ENCODE measurements around the gene MED8.
"Not testable (repeated sequence)": the region's sequence is repeated elsewhere in the genome, so short reads cannot be mapped to it uniquely, and the experiment has no call there.

MED8 gene

GRCh38 chr1:43402089-43402865 is 12.7 kb upstream of the MED8 start:
- ChIA-PET CTCF (no interaction called here), POLR2A (no interaction called here)
- DNase-seq (ENCODE audit: extremely low spot score), result no peak
- TF ChIP-seq, protein P1, sequence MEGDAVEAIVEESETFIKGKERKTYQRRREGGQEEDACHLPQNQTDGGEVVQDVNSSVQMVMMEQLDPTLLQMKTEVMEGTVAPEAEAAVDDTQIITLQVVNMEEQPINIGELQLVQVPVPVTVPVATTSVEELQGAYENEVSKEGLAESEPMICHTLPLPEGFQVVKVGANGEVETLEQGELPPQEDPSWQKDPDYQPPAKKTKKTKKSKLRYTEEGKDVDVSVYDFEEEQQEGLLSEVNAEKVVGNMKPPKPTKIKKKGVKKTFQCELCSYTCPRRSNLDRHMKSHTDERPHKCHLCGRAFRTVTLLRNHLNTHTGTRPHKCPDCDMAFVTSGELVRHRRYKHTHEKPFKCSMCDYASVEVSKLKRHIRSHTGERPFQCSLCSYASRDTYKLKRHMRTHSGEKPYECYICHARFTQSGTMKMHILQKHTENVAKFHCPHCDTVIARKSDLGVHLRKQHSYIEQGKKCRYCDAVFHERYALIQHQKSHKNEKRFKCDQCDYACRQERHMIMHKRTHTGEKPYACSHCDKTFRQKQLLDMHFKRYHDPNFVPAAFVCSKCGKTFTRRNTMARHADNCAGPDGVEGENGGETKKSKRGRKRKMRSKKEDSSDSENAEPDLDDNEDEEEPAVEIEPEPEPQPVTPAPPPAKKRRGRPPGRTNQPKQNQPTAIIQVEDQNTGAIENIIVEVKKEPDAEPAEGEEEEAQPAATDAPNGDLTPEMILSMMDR (IDR thresholded peaks at IDR 0.05; ENCODE audit: control extremely low read depth, extremely low read depth, low read depth, missing control alignments), result no peak

DNA sequence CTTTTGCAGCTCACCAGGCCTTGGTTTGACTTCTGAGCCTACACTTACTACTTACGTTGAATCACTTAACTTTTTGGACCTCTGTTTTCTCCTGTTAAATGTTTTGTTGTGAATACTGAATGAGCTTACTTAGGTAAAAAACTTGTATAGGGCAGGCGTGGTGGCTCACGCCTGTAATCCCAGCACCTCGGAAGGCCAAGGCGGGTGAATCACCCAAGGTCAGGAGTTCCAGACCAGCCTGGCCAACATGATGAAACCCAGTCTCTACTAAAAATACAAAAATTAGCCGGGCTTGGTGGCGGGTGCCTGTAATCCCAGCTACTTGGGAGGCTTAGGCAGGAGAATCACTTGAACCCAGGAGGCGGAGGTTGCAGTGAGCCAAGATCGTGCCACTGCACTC is 10.8 kb upstream of the MED8 start:
- CTCF ChIA-PET, result interaction anchor here (1.1 to 2.4 kb wide), 2 partner anchors 170 to 174 kb away, joined by 3 to 6 read pairs; no protein-coding TSS in a partner anchor
- POLR2A ChIA-PET; DNase-seq (ENCODE audit: extremely low spot score): not testable (repeated sequence)

DNA sequence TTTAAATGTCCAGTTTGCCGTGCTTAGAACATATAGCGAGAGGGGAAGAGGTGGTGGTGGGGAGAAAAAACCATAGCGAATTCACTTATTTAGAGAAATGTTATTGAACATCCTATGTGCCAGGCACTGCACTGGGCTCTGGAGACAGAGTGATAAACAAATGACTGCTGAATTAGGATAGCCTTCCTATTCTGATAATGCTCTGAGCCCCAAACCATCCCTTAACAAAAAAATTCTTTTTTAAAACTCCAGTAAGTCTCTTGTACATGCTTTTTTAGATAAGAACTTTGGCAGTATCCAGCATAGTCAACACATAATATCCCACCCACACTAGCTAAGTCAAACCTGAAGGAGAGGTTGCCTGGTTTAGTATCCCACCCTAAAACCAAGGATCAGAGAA is 8.6 kb upstream of the MED8 start:
- no peak for DNase-seq (ENCODE audit: extremely low spot score)
- CTCF ChIA-PET, result interaction anchor here (1.2 kb wide), 1 partner anchor 69 kb away, joined by 3 read pairs; no protein-coding TSS in a partner anchor
- POLR2A ChIA-PET, result no interaction called here
- TF ChIP-seq, protein P1 (IDR thresholded peaks at IDR 0.05; ENCODE audit: control extremely low read depth, extremely low read depth, low read depth, missing control alignments), result no peak

- DNase-seq (ENCODE audit: extremely low spot score), result no peak
- ChIA-PET CTCF (no interaction called here), POLR2A (no interaction called here)
- TF ChIP-seq, protein P1 (IDR thresholded peaks at IDR 0.05; ENCODE audit: control extremely low read depth, extremely low read depth, low read depth, missing control alignments), result no peak
These were observed 6.5 kb upstream of the MED8 start for GRCh38 chr1:43396059-43396458.

- ChIA-PET CTCF (interaction anchor here (1.1 to 1.5 kb wide), 3 partner anchors 9 to 169 kb away, joined by 3 read pairs; no protein-coding TSS in a partner anchor), POLR2A (no interaction called here)
These were observed 5.9 kb upstream of the MED8 start for GRCh38 chr1:43395523-43395922.

DNA sequence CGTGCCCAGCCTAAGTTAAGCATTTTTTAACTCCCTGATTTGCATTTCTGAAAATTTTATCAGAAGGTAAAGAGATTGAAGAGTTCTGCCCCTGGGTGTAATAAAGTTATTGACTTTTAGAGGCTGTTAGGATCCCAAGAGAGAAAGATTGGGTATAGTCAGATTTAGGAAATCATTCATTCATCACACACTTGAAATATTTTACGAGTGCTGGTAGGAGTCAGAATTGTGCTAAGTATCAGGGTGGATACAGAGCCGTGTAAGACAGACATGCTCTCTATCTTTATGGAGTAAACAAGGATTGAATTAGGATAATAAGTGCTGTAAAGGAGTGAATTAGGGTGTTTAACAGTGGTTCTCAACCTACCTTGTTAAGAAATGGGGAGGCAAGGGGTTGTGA is 3.1 kb upstream of the MED8 start:
- POLR2A ChIA-PET, result no interaction called here
- DNase-seq (ENCODE audit: extremely low spot score), result no peak
- CTCF ChIA-PET, result interaction anchor here (1.4 kb wide), 1 partner anchor 166 kb away, joined by 5 read pairs; no protein-coding TSS in a partner anchor
- TF ChIP-seq, protein P1 (IDR thresholded peaks at IDR 0.05; ENCODE audit: control extremely low read depth, extremely low read depth, low read depth, missing control alignments), result no peak

More at GRCh38 chr1:43395523-43395922, 5.9 kb upstream of the MED8 start:
- TF ChIP-seq, protein P1 (IDR thresholded peaks at IDR 0.05; ENCODE audit: control extremely low read depth, extremely low read depth, low read depth, missing control alignments), result no peak
- DNase-seq (ENCODE audit: extremely low spot score), result no peak

DNA sequence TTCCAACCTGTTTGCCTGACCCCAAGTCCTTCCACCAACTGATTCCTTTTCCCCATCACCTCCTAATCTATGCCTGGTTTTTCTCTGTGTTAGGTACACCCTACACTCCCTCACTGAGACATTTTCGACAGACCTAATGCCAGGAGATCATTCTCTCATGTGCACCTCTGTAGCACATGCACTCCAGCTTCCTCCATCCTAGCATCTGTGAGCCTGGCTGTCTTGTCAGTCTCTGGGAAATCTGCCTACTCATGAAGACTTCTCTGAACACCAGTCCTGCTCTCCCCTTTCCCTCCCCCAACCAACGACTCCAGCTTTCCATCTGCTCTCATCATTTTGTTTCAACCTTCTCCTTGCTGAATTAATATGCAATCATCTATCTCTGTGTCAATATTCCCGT is 987 bp downstream of the MED8 start:
- DNase-seq (ENCODE audit: extremely low spot score), result no peak
- POLR2A ChIA-PET, result interaction anchor here (1.1 kb wide), 1 partner anchor 12 kb away, joined by 3 read pairs; no protein-coding TSS in a partner anchor
- CTCF ChIA-PET, result interaction anchor here (0.9 to 1.7 kb wide), 6 partner anchors 11 to 546 kb away, joined by 3 to 7 read pairs (median 3); no protein-coding TSS in a partner anchor
- TF ChIP-seq, protein P1 (IDR thresholded peaks at IDR 0.05; ENCODE audit: control extremely low read depth, extremely low read depth, low read depth, missing control alignments), result no peak
